Stimulated activated CD8-positive, alpha-beta memory T cell treated with anti-CD3 and anti-CD28 coated beads, Interleukin-12 subunit alpha, Interleukin-12 subunit beta, amount 100 ng/mL, for 1 hour (primary cell): ENCODE measurements around the gene SLIT3.

ENCODE experiments used
- DNase-seq: peaks from one replicate; pipeline ENCODE4 v3.0.0-alpha.2; 2020; ENCODE audit warnings: low read depth

Gene SLIT3

DNA sequence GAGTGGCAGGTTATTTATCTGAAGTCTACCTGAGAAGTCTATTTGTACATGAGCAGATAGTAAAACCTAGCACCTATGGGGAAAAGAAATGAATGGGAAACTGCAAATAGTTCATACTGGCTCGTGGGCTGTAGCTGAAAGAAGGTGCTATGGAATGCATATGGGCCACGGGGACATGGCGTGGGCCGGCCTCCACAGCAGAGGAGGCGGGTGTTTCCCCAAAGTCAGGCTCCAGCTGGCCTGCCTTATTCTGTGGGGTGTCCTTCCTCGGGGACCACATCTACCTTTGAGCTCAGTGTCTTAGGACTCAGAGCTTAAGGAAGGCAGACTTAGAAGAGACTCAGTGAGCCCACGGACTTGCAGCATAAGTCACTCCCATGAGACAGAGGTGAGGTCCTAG lies 371.3 kb downstream of the SLIT3 start:
- DNase-seq: no peak

DNA sequence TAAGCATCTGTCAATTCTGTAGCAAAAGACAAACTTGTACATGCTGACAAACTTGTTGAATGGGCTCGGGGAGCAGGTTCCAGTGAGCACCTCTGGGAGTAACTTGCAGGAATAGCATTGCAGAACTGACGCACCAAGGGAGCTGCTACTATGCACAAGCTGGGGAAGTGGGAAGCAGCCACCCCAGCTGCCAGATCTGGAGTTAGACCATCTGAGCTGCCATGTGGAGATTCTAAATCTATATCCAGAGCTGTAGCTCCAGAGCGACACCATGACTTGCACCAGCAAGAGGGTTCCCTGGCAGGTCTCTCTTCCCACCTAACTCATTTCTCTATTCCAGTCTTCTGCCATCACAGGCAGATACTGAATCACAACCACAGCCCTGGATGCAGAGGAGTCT lies 375.8 kb downstream of the SLIT3 start:
- no peak for DNase-seq

DNA sequence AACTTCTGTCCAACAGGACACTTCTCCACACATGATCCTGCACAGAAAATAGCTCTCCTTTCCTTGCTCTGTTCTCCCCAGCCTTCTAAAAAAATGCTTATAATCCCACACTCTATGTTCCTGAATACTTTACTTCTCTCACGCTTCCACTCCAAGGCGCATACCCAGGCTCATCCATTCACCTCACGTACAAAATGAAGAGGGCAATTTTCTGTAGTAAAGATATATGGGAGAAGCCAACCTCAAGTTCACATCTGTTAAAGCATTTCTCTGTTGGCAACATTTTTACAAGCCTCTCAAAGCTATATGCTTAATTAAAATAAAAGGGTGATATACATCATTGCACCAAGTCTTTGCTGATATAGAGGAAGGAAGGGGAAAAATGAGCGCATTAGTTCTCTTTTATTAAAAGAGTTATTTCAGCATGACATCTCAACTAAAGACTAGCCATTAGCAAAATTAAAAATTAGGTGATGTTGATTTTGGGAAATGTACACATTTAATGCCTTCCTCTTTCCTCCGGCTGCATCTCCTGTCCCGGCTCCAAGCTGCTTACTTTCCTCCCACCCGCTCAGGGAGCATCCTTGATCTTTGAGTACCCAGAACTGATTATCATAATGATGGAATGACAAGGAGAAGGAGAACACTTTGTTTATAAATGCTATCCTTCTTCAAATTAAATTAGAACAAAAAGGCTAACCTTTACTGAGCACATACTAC lies 379.6 kb downstream of the SLIT3 start:
- DNase-seq: no peak

DNA sequence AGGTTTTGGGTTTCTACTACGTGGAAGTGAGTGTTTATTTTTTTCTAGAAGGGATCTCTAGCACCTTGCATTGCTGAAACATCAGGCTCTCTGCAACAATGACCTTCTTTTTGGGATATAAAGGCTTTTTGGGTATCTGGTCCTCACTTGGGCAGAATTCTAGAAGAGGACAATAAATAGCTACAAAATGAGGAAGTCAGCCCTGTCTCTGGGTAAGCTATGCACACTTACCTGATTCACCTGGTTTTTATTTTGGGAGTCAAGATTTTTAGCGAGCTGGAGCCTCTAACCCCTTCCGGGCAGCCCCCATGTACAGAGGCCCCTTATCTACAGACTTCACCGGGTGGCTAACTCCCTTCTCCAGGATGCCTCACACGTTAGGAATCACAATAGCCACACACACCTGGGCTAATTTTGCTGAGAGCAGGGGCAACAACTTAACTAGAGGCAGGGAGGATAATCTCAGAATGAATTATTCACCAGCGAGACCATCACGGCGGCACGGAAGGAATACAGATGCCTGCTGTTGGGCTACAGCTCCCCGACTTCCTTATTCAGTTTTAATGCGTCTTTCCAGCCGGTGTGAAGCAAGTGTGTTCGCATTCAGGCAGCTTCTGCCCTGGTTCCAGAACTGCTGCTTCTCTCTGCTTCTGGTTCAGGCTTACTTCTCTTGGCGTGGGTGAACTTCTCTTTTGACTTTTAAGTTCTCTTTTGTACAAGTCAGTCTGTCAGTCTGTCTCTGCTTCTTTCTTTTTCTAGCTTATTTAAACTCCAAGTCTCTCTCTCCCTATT lies 380.7 kb downstream of the SLIT3 start:
- no peak for DNase-seq

DNA sequence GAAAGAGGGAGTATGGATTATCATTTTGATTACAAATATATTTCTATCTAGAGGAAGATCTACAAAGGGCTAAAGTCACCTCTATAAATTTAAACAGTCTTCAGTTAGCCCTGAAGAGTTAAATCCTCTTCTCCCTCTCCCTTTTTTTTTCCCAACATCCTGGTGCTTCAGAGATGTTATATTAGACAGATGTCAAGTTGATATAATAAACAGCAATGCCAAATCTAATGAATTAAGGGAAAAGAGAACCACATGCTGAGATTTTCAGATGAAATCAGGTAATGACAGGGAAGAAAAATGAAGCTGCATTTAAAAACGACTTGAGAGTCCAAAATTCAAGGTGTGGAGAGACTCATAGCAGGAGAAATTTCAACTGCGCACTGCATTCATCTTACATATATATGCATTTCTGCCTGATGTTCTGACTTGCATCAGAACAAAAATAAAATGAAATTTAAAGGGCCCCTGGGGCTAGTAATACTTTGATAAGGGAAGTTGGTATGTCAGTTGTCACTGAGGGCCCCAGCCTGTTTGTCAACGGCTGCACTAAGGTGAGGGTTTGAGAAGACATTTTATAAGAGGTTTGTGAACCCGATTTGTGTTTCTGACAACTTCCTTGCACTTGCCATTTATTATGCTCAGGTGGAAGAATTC lies 382.9 kb downstream of the SLIT3 start:
- DNase-seq: no peak

DNA sequence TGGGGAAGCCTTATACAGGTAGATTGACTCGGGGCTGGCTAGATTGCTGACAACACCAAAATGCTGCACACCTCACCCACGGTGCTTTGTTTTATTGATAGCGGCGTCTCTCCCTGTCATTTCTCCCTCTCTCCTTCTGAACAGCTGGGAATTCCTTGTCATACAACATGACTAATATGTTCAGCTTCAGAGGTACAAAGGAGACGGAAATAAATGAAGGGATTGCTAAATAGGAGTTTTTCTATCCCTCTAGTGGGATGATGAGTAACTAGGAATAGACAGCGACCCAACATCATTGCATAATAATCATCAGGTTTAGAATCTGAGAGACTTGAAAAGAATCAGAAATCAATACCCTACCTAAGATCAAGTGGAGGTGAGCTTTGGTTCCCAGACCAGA lies 384.1 kb downstream of the SLIT3 start:
- DNase-seq: no peak

DNA sequence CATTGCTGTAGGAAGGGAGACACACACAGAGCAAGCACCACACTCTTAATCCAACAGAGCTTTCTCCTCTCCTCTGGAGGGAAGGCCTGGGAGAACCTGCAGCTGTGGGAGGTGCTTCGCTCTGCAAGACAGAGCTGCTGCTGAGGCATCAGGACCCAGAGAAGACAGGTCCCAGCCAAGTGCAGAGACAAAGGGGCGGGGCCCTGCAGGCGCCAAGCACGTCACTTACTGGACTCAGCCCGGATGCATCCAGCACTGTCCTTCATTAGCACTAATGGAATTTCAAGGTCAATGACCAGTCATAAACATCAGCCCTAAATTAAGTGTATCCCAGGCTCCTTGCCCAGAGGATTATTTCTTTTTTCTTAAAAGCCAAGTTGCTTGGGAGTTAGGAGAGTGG lies 384.7 kb downstream of the SLIT3 start:
- DNase-seq: no peak

DNA sequence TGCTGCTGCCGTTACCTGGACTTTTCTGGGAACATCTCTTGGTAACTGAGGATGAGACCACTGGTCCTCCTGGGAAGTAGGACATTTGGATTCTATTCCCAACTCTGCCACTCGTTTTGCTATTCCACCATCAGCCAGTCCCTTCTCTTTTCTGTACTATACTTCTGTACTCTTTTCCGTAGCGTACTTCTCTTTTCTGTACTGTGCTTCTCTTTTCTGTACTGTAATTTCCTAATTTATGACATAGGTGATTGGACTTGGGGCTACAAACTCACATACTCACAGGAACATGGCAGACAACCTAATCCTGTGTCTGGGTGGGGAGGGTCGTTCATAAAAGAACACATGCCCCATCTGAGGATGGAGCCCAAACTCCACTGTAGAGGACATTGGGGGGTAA lies 386.4 kb downstream of the SLIT3 start:
- DNase-seq: no peak

DNA sequence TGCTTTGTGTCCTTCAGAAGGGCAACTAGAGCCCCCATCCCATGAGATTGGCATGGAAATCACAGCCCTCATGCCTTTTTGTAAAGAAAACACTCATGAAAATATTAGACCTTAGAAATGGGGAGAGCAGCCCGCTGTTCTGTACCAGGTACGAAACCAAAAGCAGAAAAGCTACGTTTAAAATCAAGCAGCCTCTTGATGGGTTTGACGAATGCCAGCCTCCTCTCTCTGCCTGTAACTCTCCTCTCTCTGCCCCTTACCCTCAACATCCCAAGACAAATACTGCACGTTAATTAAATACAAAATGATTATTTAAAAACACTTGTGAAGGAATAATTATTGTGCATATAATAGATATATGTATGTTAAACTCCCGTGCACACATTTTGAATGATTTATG lies 390.1 kb downstream of the SLIT3 start:
- no peak for DNase-seq

DNA sequence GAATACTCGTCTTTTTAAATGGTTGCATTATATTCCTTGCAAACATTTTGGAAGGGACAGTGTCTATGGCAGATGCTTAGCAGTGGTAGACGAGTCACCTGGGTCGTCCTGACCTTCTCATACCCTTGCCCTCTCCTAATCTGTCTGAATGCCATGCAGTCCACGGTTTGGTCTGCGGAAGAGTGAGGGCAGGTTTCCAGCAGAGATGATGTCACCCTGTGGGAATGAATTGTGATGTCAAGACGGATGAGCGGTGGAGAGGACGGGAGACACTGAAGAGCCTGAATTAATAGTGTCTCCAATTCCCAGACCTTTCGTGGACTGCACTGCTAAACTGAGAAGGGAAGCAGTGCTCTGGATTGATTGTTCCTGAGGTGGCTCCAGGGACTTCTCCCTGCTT lies 392.7 kb downstream of the SLIT3 start:
- DNase-seq: no peak

DNA sequence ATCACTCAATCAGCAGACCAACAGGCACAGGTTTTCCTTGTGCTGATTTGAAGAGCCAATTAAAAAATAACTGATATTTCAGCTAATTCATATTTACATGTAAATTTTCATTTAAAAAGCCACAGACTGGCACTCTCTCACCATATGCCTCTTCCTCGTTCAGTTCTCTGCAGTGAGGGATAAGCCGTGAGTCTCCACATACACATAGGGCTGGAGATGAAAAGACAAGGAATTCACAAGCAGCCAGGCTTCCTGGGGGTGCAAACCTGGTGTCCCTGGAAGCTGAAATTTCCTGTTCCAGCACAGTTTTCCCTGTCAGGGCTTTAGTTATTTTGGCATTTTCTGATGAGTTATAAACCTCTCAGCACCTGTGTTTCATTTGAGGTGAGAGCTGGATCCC lies 397.9 kb downstream of the SLIT3 start:
- DNase-seq: no peak

DNA sequence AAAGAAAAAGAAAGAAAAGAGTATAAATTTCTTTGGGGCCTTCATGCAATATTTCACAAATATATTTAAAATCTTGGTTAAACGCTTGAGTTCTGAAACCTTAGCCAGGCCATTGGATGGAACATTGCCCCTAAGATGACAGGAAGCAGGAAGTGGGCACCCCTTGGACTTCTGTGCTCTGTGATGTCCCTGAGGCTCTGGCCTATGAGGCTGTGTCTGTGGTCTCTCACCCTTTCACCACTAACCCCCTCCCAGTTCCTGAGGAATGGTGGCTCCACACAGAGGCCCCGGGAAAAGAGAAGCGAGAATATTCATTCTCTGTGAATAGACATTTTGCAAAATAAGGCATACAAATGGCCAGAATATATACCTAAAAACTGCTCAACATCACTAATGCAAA lies 401.3 kb downstream of the SLIT3 start:
- no peak for DNase-seq

DNA sequence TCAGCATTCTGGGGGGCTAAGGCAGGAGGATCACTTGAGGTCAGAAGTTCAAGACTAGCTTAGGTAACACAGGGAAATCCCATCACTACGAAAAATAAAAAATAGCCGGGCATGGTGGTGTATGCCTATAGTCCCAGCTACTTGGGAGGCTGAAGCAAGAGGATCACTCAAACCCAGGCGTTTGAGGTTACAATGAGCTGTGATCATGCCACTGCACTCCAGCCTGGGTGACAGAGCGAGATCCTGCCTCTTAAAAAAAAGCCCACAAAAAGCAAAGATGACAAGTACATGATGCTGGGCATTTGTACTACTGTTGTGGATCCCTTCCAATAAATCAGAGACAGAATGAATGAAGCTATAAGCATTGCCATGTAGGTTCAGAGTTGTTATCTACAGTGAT lies 401.7 kb downstream of the SLIT3 start:
- DNase-seq: no peak

DNA sequence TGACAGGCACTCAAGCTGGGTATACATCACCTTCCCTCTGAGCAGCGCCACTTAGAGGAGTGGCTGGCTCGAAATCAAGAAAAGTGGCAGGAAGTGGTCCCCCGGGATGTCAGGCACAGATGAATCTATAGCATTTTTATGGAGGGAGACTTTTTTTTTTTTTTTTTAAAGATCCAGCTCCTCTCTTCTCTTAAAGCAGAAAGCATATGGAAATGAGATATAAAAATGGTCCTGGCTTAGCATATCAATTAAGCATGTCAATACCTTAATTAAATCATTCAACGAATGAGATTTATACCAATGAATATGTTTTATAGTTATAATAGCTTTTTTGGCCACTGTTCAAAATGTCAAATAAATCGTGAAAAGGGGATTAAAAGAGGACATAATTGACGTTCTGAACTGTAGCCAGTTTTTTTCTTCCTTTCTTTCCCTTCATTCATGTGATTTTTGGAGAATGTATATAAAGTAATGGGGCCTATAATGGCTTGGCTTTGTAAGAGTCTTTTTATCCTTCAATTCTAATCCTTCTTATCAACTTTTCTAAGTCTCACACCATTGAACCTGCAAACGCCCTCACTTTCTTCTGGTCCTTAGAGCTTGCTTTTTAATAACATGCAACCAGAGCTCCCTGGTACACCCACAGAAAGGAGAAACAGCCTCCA lies 402.6 kb downstream of the SLIT3 start:
- no peak for DNase-seq

DNA sequence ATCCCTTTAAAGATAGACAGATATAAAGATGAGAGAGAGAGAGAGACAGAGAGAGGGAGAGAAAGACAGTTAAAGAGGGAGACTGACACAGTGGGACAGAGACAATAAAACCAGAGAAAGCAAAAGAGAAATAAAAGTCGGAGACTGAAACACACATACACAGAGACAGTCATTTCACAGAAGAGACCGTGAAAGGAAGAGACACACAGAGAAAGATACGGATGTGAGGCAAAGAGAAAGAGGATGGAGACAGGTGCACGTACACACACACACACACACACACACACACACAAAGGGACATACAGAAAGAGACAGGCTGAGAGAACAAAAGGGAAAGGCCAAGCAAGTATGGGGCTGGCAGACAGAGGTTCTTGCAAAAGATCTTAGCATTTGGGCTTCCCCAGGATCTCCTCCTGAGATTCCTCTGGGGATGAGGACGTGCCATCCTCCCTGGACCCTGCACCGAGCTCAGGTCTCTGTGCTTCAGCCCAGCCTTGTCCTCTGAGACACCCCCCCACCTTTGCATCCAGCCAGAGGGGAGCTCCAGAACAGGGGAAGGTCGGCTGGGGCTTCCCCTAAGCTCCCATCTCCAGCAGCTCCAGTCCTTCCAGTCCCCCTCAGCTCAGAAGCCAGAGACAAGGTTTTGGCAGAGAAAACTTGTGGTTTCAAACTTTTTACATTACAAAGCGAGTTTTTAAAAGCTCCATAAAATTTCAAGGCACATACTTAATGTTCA lies 403.4 kb downstream of the SLIT3 start:
- DNase-seq: no peak

DNA sequence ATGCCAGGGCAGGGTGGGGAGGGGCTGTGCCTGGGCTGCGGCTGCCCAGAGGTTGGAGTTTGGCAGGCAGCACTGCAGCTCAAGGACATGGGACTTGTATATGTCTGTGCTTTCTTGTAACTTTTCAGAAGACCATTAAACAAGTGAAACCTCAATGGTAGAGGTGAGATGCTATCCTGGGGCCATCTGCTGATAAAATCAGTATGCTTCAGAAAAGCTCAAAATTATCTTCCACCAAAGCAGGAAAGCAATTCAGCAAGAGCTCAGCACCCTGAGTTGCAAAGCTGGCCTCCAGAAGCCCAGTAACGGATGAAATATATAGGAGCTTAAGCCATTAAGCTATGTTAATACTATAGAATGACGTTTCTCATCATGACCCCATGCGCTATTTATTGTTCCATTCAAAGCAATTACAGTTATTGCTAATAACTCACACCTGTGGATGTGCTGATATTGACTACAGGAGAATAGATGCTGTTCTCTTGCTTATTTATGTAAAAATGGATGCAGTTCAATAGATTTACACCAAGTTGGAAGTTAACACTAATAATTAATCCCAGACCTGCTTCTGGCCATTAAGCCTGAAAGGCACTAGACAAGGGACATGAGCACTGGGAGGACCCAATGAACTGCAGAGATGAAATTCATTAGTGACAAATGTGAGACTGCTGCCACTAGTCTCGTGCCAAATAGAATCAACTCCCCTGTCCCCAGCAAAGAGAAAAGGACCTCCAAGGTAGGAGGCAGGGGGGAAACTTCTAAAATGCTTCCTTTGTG lies 405.5 kb downstream of the SLIT3 start:
- DNase-seq: no peak

DNA sequence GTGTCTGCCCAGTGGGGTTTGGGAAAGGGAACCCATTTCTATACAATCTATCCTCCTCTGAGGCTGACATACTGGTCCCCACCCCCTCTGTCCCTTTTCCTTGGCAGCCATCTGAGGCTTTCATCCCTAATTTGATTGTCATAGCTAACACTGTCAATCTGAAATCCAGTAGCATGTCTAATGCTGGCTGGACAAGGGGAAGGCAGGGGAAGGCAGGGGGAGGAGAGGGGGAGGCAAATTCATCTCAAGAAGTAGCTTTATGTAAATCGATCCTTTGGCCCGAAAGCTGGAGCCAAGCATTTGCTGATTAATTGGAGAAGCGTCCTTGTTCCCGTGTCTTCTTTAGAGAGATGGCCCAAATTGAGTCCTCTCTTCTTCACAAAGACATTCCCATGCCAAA lies 407.7 kb downstream of the SLIT3 start:
- DNase-seq: no peak

DNA sequence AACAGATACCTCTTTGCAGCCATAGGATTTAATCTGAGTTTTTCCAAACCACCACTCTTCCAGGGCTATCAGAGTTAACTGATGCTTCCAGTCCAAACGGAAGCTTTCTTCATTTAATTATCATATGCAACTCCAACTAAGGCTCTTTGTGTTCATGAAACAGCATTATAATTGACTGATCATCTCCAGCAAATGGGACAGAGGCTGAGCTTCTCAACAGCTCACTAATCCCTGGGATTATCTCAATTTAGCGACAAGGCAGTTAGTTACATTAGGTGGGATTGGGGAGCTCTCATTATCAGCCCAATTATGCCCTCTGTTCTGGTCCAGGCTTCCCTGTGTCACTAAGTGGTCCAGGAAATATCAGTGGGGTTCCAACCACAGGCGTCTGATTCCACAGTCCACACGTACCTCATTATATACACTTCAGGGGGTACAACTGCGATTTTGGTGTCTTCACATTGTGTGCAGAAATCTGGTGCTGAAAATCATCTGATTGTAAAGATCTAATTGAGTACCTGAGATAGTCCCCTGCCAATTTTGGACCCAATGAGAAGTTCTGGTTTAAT lies 408.2 kb downstream of the SLIT3 start:
- DNase-seq: no peak

DNA sequence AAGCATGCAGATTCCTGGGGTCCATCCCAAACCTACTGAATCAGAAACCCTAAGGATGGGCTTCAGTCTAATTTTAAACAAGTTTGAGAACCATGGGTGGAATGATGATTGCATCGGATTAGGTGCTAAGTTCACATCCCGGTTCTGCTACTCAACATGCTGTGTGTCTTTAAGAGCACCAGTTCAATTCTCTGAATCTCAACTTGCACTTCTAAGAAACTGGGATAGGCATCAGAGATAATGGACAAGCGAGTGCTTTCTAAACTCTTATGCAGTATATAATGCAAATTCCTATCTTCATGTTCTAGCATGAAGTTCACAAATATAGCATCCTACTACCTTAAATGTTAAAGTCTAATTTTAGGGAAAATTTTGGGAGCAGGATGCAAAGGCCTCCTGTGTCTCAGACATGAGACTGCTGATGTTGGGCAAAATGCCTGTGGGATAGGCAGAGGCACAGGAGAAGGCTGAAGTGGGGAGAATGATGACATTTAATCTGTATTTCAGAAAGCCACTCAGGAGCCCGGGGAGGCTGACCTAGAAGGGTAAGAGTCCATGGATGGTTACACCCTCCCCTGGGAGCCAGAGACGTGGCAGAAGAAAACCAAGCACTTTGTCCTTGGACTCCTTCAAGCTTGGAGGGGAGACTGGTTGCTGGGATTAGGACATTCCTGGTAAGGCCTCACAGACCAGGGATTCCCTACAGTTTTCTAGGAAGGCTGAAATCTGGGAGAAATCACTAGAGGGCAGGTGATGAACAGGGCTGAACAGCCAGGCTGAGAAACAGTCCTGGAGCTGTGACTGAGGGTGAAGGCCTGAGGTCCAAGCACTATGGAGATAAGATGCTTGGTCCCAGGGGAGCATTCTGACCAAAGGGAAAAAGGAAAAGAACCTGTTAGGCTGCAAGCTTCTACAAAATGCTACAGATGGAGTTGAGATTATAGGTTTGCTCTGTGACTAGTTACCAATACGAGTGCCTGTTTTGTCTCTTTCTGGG lies 409.8 kb downstream of the SLIT3 start:
- DNase-seq: no peak

DNA sequence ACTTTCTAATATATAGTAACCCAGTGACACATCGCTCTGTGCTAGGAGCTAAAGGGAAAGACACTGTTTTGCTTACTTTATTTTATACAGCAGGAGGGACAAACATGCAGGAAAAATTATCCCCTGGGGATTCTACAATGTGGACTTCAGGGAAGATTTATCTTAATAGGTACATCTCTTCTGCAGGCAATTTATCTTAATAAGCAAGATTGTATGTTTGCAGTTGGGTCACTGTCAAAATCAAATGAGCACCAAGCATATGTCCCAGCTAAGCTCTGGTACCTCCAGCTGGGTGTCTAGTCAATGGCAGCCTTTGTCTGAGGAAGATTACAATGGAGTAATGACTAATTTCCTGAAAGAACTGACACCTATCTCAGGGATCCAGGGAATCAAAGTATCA lies 411.9 kb downstream of the SLIT3 start:
- DNase-seq: no peak
